GM10266 (cell line): ENCODE measurements around the gene USP14.
"Not testable (repeated sequence)": the region's sequence is repeated elsewhere in the genome, so short reads cannot be mapped to it uniquely, and the experiment has no call there.

Experiments used
- DNase-seq: peaks from one replicate; pipeline ENCODE4 v3.0.0; 2012; ENCODE audit errors: extremely low spot score
- TF ChIP-seq, protein P1 (sequence below): IDR thresholded peaks from 2 replicates; pipeline ENCODE4 v1.5.1; 2012; ENCODE audit warnings: mild to moderate bottlenecking, low read depth; ENCODE audit not compliant: control insufficient read depth, insufficient read depth; ENCODE audit errors: missing control alignments

USP14 gene

GRCh38 chr18:136433-136832, 21.9 kb upstream of the USP14 start:
- TF ChIP-seq, protein P1, sequence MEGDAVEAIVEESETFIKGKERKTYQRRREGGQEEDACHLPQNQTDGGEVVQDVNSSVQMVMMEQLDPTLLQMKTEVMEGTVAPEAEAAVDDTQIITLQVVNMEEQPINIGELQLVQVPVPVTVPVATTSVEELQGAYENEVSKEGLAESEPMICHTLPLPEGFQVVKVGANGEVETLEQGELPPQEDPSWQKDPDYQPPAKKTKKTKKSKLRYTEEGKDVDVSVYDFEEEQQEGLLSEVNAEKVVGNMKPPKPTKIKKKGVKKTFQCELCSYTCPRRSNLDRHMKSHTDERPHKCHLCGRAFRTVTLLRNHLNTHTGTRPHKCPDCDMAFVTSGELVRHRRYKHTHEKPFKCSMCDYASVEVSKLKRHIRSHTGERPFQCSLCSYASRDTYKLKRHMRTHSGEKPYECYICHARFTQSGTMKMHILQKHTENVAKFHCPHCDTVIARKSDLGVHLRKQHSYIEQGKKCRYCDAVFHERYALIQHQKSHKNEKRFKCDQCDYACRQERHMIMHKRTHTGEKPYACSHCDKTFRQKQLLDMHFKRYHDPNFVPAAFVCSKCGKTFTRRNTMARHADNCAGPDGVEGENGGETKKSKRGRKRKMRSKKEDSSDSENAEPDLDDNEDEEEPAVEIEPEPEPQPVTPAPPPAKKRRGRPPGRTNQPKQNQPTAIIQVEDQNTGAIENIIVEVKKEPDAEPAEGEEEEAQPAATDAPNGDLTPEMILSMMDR, result no peak

DNA sequence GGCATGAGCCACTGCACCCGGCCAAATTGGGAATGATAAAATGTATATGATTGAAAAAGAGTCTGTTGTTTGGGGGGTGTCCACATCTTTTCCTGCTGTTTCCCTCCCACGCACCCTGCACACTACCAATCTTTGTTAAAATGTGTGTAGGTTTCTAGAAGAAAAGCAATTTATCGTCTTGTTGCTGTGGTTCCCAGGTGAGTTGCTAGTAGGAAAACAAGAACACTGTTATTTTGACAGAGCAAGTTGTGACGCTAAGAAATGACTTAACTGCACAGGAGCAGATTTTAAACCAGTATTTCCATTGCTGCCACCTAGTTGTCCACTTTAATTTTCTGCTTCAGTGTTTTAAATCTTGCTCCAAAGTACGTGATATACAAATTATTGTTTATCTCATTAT, 21.0 kb upstream of the USP14 start:
- TF ChIP-seq, protein P1, result no peak
- no peak for DNase-seq

More at GRCh38 chr18:136433-136832, 21.9 kb upstream of the USP14 start:
- DNase-seq, result no peak

- TF ChIP-seq, protein P1, result no peak
- DNase-seq, result no peak
Observed at GRCh38 chr18:140670-141266, 17.6 kb upstream of the USP14 start.

GRCh38 chr18:142624-143296, 15.6 kb upstream of the USP14 start:
- not testable (repeated sequence) for DNase-seq

DNA sequence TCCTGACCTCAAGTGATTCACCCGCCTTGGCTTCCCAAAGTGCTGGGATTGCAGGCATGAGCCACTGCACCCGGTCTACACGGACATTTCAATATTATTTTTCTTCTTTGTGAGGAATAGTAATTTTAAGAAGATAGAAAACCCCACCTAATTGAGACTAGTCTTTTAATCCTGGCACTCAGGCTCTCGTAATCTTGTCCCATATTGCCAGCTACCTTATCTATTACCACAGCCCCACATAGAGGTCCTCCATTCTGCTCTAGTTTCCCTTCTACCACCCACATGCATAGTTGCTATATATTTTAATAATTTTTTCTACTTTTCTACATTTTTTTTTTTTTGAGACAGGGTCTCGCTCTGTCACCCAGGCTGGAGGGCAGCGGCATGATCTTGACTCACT, 9.5 kb upstream of the USP14 start:
- DNase-seq, result no peak
- TF ChIP-seq, protein P1, result no peak

GRCh38 chr18:154151-154550, 4.2 kb upstream of the USP14 start:
- no peak for DNase-seq
- TF ChIP-seq, protein P1, result no peak

DNA sequence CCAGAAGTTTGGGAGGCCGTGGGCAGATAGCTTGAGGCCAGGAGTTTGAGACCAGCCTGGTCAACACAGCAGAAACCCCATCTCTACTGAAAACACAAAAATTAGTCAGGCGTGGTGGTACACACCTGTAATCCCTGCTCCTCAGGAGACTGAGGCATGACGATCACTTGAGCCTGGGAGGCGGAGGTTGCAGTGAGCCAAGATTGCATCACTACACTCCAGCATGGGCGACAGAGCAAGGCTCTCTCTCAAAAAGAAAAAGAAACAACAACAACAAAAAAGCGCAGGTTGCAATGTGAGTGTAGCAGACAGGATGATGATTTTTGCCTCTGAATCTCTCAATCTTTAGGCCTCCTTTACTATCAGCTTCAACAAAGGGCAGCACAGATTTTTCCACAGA, 2.7 kb upstream of the USP14 start:
- TF ChIP-seq, protein P1, result no peak
- no peak for DNase-seq
